ENCODE results near the gene RAPGEF4. TPM values are rescaled to one million over a fixed set of nuclear protein-coding genes. Genes with fewer than 3 reads are reported as not detected.
A peak's percentile ranks its signal among the peaks of the same experiment; 100 is the strongest.

RAPGEF4 gene
- total RNA-seq, 1 experiment from 2014 or later, result 0.59 TPM

GRCh38 chr2:172970660-172971059 lies 235.0 kb downstream of the RAPGEF4 start (continued):
- TF ChIP-seq REST (IDR thresholded peaks at IDR 0.05; ENCODE audit: low read depth) (no peak), ELF1 (IDR thresholded peaks at IDR 0.05; ENCODE audit: borderline replicate concordance, low read depth) (no peak), EZH2 (IDR thresholded peaks at IDR 0.05) (no peak), POLR2A (IDR thresholded peaks at IDR 0.05; ENCODE audit: borderline replicate concordance, extremely low read depth, insufficient read depth, insufficient read length) (no peak), YY1 (IDR thresholded peaks at IDR 0.05; ENCODE audit: extremely low read depth, insufficient replicate concordance, low read depth, low read length) (no peak), SP1 (IDR thresholded peaks at IDR 0.05; ENCODE audit: low read depth) (no peak), SIN3A (IDR thresholded peaks at IDR 0.05; ENCODE audit: low read depth) (no peak), POLR2AphosphoS5 (IDR thresholded peaks at IDR 0.05; ENCODE audit: low read depth, low read length) (no peak), MAX (IDR thresholded peaks at IDR 0.05) (no peak), EZH2phosphoT487 (IDR thresholded peaks at IDR 0.05; ENCODE audit: borderline replicate concordance) (no peak)

GRCh38 chr2:172972005-172972619 lies 236.5 kb downstream of the RAPGEF4 start:
- BruUV-seq (replicated peaks), result no TSS peak
- ATAC-seq, result peak; percentile 99
- Histone ChIP-seq H3K9me3 (ENCODE audit: control insufficient read depth in 1 of 2, insufficient read depth in 1 of 2, low read depth in 1 of 2, low read length in 2 of 2) (no peaks in the 10 kb centered on the region), H3K36me3 (ENCODE audit: control insufficient read depth in 1 of 2, insufficient read depth in 2 of 2, low read length in 2 of 2) (no peaks in the 10 kb centered on the region), H3K27me3 (ENCODE audit: insufficient read depth, low read length) (no peaks in the 10 kb centered on the region), H3K4me3 (replicated peaks in 1 of 2; ENCODE audit: low read depth in 1 of 2, low read length in 2 of 2) (no peak overlapping the region), H3K9ac (ENCODE audit: low read length) (no peak overlapping the region), H3K9me2 (ENCODE audit: insufficient read depth) (no peaks in the 10 kb centered on the region), H4K20me1 (ENCODE audit: insufficient read depth) (no peaks in the 10 kb centered on the region), H3K79me2 (ENCODE audit: insufficient read depth, low read length) (no peaks in the 10 kb centered on the region), H3K27ac (ENCODE audit: low read depth, low read length) (no peak overlapping the region), H2AFZ (ENCODE audit: low read depth, low read length, poor library complexity, severe bottlenecking) (peak overlapping the region; percentile 55), H3K4me2 (ENCODE audit: low read length) (no peak overlapping the region), H3K4me1 (ENCODE audit: control insufficient read depth in 1 of 2, insufficient read depth in 2 of 2, low read length in 2 of 2) (peaks cover 0 to 6% of the 10 kb centered on the region in 2 experiments; a peak in 2 of 4 replicates)
- ChIA-PET CTCF (interaction anchor here (1.1 kb wide), 1 partner anchor 12 kb away, joined by 3 read pairs; no protein-coding TSS in a partner anchor), RAD21 (ENCODE audit: low non-redundant PET in 1 of 2, low total read pairs in 2 of 2, uncharacterized antibody in 2 of 2, unreplicated experiment in 2 of 2) (no interaction called here), POLR2A (no interaction called here)
- intact Hi-C loops (cut with micrococcal nuclease), result loop anchor here (1.0 kb wide), 1 partner anchor 41 kb away; no protein-coding TSS in a partner anchor
- TF ChIP-seq RAD21 (IDR thresholded peaks at IDR 0.05; ENCODE audit: low read depth) (peak; percentile 67), POLR2AphosphoS5 (IDR thresholded peaks at IDR 0.05; ENCODE audit: low read depth, low read length) (no peak), CTCF (IDR thresholded peaks at IDR 0.05 in 2 of 3, conservative IDR thresholded peaks at IDR 0.05 in 1 of 3; ENCODE audit: borderline replicate concordance in 1 of 3, insufficient read depth in 1 of 3, low read depth in 2 of 3, low read length in 2 of 3) (peak; percentile 54 to 97 (median 88); a peak in 5 of 6 replicates)
- peak; percentile 36 for DNase-seq (ENCODE audit: low read depth, low spot score)
